Measurements from ENCODE around the gene UBE2D2.
A peak's percentile ranks its signal among the peaks of the same experiment; 100 is the strongest.

Gene UBE2D2

DNA sequence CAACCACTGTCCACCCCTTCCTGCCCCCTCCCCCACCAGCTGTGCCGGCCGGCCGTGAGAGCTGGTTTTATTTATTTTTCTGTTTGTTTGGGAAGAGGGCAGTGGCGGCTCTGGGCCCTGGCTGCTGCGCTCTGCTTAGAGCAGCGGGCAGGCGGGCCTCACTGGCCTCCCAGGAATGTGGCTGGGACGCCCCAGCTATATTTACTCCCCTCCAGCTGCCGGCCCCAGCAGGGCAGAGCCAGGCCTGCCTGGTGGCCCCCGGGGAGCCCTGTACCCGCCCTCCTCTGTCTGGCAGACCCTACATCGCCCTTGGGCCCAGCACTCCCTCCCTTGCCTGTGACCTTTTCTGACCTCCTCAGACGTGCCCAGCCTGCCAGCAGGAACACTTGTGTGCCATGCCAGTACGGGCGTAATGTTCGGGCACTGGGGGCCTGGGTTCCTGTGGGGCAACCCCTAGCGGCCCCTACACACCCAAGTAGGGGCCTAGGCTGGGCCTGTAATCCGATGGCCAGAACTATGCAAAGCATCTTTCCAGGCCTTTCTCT lies 94.7 kb downstream of the UBE2D2 start:
- intact Hi-C loops (cut with DNase I), result no loop called here
- DNase-seq, result no peak

DNA sequence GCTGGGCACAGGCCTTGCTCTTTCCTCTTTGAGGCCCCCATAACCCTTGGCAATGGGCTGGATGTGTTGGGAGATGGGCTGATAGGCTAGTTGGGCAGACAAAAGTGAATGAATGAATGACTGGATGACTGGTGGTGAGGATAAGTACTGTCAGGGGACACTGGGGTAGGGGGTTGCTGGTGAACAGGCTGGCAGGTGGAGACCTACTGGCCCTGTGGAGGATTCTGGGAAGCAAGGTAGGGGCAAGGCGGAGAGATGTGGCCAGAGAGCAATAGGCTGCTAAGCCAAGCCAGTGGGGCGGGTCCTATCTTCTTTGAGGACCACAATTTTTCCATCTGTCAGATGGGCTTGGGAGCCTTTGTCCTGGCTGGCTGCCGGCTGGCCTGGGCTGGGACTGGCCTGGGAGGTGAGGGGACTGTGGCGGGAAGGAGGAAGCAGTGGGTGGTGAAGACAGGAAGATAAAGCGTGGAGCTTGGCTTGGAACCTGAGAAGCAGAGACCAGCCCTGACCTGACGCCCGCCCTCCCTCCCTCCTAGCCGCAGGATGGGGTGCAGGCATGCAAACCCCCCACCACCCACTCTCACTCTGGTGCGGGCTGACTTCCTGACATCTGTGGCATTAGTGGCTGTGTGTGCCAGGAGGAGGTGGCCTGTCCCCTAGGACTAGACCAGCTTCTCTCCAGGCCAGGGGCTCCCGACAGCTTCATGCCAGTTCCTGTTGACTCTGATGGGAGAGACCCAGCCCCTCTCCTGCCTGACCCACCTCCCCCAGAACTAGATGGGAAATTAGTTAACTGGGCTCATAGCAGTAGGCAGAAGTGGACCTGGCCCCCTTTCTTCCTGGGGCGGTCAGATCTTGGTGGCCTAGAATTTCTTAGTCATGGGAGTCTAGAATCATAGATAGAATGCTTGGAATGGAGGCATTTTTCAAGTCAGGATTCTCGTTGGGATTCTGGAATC lies 96.5 kb downstream of the UBE2D2 start:
- intact Hi-C loops (cut with DNase I), result no loop called here
- DNase-seq, result no peak

DNA sequence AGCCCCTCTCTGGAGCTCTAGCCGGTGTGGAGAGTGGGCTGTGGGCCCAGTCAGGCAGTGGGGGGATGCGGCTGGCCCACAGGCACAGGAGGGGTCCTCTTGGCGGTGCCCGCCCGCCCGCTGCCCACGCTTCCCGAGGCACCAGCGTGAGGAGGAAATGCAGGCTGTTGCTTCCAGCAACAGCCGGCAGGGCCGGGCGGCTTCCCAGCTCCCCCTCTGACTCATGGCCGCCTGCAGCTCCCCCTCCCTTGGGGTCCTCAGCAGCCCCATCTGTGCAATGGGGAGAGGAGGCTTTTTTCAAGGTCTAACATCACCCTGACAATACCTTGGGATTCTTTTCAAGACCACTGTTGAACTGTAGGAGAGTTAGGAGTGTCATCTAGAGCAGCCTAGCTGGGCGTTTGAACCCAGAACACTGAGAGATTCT lies 97.4 kb downstream of the UBE2D2 start:
- peak in 1 of 10 donors; percentile 93 for DNase-seq
- intact Hi-C loops (cut with DNase I), result no loop called here

DNA sequence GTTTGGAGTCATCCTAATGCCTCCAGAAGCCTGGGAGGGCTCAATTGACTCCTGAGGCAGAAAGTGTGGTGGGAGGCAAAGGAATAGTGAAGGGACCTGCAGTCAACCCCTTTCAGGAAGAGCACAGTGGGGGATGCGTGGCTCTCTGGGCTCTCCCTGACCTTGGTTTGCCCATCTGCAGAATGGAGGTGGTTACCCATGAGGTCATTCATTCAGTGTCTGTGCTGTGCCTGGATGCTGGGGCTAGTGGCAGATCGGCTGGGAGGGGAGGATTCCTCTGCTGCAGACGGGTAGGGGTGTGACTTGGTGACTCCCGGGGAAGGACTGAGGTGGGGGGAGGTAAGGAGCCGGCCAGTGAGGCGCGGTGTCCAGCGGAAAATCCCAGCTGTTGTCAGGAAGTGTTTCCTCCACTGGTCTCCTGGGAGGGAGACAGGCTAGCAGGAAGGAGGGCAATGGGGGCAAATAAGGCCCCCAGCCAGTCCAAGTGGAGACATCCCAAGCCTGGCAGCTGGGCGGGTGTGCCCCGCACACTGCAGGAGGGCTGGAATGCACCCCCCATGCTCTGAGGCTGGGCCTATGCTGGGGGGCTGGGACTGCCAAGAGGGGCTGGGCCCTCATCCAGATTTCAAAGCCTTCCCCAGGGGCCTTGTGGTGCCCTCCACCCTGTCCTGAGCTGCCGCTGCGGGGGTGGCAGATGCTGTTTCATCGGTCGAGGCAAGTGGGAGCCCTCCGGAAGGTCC lies 98.0 kb downstream of the UBE2D2 start:
- intact Hi-C loops (cut with DNase I), result no loop called here
- peak in 1 of 10 donors; percentile 82 for DNase-seq

DNA sequence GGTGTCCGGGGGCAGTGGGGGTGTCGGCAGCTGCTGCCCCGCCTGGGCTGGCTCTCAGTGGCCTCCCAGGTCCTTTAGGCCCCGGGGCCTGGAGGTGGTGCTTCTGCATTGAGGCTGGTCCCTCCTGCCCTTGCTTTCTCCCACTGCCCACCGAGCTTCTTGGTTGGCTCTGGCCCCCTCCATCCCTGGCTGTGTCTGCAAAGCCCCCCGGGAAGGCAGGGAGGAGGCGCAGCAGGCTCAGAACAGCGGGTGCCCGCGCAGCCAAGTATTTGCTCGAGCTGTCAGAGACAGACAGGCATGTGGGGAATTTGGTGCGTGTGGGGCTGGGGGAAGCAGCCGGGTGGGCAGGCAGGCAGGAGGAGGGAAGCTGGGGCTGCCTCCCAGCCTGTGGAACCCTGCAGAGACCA lies 98.6 kb downstream of the UBE2D2 start:
- peak in 1 of 10 donors; percentile 89 for DNase-seq
- intact Hi-C loops (cut with DNase I), result no loop called here

DNA sequence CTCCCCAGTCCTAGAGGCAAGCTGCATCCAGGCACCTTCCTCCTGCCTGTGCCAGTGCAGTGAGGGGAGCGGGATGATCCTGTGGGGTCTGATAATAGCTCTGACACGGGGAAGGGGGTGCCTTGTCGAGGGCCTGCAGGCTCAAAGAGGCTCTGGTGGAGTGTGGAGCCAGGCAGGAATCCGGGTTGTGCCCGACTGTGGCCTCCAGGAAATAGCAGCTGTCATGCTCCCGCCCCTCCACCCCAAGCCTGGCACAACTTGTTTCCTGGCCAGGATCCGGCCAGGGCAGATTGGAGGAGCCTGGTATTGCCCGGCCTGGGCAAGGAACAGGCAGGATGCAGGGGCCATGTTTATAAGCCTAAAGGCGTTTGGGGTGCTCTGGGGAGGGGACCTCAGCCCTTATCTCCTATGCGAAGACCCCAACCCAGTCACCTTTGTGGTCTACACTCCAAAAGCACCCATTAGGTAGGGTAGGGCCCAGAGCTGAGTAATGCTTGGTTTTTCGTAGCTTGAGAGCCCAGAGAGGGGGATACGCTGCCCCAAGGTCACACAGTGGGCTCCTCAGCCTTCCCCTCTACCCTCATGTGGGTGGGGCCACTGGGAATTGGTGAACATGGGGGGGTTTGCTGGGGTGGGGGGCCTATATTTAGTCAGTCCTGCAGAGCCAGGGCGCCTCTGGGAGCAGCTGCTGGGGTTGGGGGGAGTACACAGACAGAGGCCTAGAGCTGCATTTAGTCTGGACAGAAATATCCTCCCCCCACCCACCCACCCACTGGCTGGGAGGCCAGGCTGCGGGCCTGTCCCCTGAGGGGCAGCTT lies 99.2 kb downstream of the UBE2D2 start:
- peak; percentile 82 to 98 (median 90) for DNase-seq

DNA sequence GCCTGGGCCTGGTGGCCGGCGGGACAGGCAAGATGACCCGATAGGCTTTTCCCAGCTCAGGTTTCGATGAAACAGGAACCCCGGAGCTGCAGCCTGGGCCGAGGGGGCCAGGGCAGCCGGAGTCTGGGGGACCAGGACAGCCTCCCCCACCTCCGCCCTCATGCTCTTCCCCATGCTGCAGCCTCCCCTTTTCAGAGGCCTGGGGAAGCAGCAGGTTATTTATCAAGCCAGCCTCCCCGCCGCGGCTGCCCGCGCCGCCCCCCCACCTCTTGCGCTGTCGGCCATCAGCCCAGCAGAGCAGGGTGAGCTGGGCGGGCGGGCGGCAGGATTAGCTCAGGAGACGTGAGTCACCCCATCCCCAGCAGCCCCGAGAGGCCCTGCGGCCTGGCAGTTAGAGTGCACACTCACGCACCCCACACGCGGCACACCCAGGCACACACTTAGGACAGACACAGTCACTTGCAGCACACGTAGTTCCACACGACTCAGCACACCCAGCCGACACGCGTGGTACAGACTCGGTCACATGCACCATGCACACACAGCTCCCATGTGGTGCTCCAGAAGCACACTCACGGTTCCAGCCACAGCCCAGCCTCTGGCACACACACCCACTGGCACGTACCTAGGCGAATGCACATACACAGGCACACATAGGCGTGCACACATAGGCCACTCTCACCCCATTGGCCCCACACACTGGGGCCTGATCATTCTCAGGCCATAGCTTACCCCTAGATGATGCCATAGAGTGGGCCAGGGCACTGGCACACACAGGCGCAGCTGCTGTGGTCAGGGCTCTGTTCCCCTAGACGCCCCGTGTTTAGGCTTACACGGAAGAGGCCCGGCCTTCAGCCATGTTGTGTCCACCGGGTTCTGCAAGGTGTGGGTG lies 100.0 kb downstream of the UBE2D2 start:
- peak in 9 of 10 donors; percentile 77 to 98 (median 84) for DNase-seq
- intact Hi-C loops (cut with DNase I), result no loop called here

More for the DNA sequence above, 99.2 kb downstream of the UBE2D2 start:
- intact Hi-C loops (cut with DNase I), result no loop called here

DNA sequence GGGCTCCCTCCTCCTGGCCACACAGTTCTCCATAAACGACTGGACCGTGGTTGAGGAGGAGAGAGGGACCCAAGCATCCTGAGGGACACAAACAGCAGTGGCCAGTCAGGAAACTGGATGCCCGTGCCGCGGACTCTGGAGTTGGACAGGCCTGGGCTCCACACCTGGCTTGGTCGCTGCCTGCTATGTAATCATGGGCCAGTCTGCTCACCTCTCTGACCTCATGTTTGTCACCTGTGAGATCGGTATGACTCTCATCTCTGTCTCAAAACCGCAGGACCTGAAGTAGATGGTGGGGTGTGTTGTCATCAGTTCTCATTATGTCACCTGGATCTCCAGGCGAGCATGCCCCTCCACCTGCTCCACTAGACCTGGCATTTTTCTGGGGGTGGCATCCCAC lies 101.5 kb downstream of the UBE2D2 start:
- DNase-seq, result no peak
- intact Hi-C loops (cut with DNase I), result no loop called here

DNA sequence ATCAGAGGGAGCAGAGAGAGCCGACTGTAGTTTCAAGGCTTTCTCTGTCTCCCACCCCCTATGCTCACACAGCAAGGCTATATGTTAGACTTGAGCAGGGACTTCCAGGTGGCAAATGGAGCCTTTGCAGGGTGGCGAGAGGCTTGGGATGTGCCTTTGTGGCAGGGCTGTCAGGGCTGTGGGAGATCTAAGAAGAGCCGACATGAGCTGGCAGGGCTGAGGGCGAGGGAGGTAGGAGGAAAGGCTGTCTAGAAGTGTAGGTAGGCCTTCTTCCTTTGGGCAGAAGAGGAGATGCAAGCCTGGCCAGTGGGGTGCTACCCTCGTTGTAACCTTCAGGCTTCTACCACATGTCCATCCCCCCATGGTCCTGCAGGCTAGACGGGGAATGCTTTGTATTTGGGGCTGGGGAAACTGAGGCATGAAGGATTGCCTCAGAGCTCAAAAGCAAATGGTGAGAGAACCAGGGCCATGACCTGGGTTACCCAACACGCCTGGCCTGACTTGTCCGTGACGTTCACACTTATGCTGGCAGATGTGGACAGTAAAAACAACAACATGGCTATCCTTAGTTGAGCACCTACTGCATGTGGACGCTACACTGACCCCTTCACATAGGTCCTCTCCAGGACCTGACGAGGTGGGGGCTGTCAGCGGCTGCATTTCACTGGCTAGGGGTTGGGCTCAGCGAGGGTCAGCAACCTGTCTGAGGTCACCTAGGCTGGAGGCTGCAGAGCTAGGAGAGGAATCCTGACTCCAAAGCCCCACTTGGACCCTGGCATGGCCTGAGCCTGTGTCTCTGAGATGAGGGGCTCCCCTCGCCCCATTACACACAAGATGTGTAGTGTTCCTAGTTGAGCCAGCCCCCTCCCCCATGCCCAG lies 102.3 kb downstream of the UBE2D2 start:
- intact Hi-C loops (cut with DNase I), result no loop called here
- no peak for DNase-seq

DNA sequence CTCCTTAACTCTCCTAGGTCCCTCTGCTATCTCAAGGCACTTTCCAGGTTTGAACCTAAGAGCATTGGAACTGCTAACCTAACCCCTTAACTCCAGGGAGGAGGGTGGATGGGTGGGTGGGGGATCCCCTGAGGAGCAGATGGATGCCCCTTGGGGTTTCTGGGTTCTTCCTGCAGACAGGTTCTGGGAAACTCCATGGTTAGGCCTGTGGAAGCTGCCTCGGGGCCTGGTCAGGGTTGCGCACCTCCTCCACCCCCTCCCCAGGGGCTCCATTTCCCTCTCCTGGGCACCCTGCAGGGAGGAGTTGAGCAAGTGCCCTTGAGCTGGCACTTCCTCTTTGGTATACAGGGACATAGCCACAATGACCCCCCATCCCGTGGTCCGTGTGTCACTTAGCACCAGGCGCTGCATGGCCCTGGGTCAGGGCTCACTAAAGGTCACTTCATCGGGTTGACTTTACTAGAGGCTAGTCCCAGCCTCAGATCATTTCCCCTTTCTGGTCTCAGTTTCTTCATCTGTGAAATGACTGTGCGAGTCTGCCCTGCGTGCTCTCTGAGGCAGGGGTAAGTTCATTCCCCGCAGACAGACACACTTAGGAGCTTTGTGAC lies 103.1 kb downstream of the UBE2D2 start:
- DNase-seq, result peak in 1 of 10 donors; percentile 86
- intact Hi-C loops (cut with DNase I), result no loop called here

DNA sequence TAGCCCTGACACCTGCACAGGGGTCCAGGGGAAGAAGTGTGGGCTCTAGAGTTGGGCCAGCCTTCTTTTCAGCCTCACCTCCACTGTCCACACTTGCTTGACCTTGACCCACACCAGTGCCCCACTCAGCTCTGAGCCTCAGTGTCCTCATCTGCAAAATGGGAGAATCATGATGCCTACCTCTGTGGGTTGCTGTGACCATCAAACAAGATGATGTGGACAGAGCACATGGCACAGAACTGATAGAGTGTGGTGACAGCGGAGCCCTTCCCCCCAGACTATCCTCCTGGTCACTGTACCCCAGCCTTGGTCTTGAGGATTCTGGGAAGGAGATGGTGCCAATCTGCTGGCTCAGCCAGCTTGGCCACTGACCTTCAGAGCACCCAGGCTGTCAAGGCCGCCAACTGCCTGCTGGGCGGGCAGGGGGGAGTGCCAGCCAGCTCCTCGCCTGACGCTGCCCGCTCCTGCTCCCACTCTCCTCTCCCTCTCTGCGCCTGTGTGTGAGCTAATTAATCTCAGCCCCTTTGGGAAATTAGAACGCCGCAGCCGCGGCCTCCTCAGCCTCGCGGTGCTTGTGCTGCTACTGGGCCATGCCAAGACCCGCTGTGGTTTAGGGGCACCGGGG lies 103.7 kb downstream of the UBE2D2 start:
- intact Hi-C loops (cut with DNase I), result no loop called here
- peak in 3 of 10 donors; percentile 56 to 94 (median 63) for DNase-seq

DNA sequence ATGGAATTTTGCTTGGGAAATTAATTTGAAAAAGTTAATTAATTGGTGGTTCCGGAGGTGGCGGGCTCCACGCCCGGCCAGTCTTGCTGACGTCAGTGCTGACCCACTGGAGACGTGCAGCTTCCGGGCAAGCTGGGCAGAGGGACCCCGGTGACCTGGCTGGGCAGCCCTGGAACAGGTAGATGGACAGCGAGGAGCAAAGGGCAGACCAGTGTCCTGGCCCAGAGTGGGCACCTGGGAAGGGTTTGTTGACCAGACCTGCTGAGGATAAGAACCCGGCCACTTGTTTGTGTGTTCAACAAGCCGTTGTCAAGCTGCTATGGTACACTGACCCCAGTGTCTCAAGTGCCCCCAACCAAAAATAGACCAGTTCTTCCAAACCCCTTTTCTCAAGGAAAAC lies 104.5 kb downstream of the UBE2D2 start:
- no peak for DNase-seq
- intact Hi-C loops (cut with DNase I), result no loop called here

DNA sequence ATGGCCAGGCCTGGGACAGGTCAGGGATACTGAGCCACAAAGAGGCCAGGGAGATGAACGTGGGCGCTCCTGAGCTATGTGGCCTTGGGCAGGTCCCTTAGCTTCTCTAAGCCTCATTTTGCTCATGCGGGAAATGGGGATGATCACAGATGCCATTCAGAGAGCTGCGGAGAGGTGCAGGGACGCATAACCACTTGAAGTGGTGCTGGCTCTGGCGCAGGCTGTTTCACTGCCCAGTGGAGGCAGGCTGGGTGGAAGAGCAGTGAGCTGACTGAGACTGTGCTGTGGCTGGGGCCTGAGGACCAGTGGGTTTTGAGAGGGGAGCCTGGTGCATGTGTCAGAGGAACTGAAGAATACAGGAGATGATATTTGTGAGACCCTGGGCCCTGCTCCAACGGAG lies 105.4 kb downstream of the UBE2D2 start:
- DNase-seq, result no peak
- intact Hi-C loops (cut with DNase I), result no loop called here

DNA sequence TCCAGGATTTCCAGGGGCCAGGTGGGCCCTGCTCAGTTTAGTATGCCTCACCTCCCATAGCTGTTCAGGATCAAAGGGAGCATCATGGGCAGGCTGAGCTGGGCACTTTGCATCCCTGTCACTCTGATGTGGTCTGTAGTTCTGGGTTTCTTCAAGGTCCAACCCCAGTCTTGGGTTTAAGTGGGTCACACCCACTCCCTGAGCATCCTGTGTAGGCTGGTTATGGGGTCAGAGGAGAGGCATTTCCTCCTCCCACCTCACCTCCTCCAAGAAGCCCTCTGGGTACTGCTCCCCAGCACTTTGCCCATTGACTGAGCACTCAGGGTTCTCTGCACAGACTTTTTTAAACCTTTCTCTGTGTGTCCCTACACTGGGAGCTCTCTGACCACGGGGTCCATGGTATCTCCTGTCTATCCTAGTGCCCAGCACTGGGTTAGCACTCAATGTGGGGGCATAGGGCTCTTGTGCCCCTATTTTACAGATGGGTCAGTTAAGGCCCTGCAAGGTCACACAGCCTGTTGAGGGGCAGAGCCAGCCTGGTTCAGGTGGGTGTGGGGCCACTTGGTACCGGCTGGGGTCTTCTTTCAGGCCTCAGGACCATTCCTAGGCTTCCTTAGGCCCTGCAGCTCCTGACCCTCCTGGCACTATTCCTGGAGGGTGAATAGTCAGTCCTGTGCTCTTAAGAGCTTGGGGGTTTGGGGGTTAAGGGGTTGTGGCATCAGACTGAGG lies 106.0 kb downstream of the UBE2D2 start:
- no peak for DNase-seq
- intact Hi-C loops (cut with DNase I), result no loop called here

DNA sequence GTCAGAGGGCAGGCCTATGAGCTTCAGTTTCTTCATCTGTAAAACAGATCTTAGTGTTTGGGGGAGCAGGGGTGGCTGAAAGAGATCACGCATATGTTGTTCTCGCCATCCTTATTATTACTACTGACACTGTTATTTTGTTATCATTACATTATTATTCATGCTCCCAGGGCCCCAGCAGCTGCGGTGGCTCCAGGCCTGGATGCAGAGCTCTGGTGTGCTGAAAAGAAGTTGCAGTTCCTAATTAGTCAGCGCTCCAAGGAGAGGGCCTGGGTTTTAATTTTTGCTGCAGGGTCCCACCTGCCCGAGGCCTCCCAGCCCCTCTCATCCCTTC lies 106.6 kb downstream of the UBE2D2 start:
- DNase-seq, result no peak
- intact Hi-C loops (cut with DNase I), result no loop called here

DNA sequence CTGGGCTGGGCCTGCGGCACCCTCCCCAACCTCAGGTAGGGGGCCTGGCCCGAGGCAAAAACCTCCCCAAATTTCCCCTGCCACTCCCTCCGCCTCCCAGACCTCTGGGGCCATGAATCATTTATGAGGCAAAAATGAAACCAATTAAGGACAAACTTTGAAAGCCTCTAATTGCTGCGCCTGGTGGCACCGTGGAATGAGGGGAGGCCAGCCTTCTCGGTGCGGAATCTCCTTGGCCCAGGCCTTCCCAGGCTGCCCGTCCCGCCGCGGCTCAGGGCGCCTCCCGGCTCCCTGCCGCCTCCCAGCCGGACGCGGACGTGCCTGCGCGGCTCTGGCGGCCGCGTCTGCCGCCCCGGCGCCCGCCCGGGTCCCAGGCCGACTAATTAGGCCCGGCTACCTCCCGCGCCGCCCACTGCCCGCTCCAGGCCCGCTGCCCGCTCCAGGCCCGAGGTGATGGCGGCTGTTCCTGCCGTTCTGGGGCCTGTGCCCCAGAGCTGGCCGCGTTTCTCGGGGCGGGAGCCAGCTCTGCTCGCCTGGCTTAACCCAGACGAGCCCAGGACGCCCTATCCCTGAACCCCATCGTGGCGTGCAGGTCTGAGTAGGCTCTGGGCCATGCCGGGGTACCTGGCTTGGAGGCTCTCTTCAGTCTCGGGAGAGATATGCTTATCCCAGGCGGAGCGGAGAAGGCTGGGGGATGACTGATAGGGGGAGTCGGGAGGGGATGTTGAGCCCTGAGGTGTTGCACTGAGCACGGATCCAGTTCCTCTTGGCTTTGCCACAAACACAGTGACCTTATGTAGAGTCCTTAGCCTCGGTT lies 107.1 kb downstream of the UBE2D2 start:
- intact Hi-C loops (cut with DNase I), result no loop called here
- peak in 4 of 10 donors; percentile 62 to 91 (median 80) for DNase-seq

Data from posterior cingulate gyrus (tissue), 11 donors.